Stomach (tissue), 4 donors: ENCODE data around the gene HAUS1.

Experiments
- CTCF ChIP-seq, 7 experiments: fragments of 450-650 bp in 4 of 7; fragments of 200-600 bp in 3 of 7; sonication (generic) in 3 of 7; IDR thresholded peaks; one replicate each; pipeline ENCODE4 v1.5.1; 2016 to 2019; ENCODE audit warnings: antibody characterized with exemption in 7 of 7, control low read depth in 2 of 7, mild to moderate bottlenecking in 1 of 7
- POLR2A ChIP-seq, 4 donors: fragments of 450-650 bp; IDR thresholded peaks; one replicate each; pipeline ENCODE4 v1.6.1; 2016; ENCODE audit warnings: antibody characterized with exemption in 4 of 4, control low read depth in 2 of 4, mild to moderate bottlenecking in 1 of 4, moderate library complexity in 1 of 4

DNA sequence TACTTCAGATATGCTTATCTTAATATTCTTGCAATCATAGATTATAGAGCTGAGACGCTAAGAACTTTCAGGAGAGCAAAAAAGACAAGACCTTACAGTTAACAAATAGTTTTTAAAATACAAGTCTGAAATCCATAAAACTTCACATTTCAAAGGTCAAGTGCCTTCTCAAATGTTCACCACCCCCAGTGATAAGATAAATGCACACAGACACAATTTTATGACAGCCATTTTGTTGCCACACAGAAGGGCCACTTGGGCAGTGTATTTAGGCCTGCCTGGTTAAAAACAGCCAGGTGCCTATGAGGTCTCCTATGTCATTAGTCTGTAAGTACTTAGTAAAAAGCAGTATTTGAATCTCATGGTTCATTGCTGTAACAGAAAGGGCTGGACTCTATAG lies 24.0 kb upstream of the HAUS1 start:
- TF ChIP-seq POLR2A (IDR thresholded peaks at IDR 0.05) (no peak), CTCF (IDR thresholded peaks at IDR 0.05) (no peak)
